ENCODE measurements around the gene C1GALT1.
"Not testable (repeated sequence)": the region's sequence is repeated elsewhere in the genome, so short reads cannot be mapped to it uniquely, and the experiment has no call there.

Gene C1GALT1

GRCh38 chr7:7169296-7169695 lies 13.0 kb upstream of the C1GALT1 start:
- no peak for DNase-seq (ENCODE audit: low spot score)

GRCh38 chr7:7173956-7174632 lies 8.2 kb upstream of the C1GALT1 start:
- no peak for DNase-seq (ENCODE audit: low spot score)

DNA sequence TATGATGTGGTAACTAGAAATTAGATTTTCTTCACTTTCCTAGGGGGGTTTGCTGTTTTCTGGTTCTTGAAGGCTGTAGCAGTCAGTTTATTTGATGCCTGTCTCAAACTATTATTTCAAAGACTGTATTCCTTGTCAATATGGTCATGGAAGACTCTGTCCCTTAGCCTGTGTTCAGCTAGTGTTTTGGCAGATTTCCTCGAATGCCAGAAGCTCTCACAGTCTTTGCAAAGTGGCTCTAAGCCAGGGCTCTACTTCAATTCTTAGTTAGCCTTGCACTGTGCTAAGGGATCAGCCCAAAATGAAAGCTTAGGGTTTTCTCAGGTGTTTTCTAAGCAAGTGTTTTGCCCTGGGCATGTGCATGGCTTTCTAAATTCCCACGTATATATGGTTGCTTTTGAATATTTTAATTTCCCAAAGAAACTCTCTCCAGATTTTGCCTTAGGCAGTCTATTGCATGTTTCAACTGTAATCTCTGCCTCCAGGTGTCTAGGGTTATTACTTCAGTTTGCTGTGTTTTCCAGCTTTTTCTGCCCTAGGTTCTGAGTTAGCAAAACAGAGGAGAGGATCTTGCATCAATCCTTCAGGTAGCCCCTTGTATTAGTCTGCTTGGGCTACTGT lies 7.2 kb upstream of the C1GALT1 start:
- DNase-seq (ENCODE audit: low spot score): no peak

GRCh38 chr7:7176406-7177043 lies 5.8 kb upstream of the C1GALT1 start:
- peak; percentile 72 for DNase-seq (ENCODE audit: low spot score)

GRCh38 chr7:7177044-7177517 lies 5.3 kb upstream of the C1GALT1 start:
- DNase-seq (ENCODE audit: low spot score): peak; percentile 76

- DNase-seq (ENCODE audit: low spot score): no peak
Observed at GRCh38 chr7:7178081-7178480, 4.3 kb upstream of the C1GALT1 start.

GRCh38 chr7:7178906-7179305 lies 3.4 kb upstream of the C1GALT1 start:
- DNase-seq (ENCODE audit: low spot score): no peak

DNA sequence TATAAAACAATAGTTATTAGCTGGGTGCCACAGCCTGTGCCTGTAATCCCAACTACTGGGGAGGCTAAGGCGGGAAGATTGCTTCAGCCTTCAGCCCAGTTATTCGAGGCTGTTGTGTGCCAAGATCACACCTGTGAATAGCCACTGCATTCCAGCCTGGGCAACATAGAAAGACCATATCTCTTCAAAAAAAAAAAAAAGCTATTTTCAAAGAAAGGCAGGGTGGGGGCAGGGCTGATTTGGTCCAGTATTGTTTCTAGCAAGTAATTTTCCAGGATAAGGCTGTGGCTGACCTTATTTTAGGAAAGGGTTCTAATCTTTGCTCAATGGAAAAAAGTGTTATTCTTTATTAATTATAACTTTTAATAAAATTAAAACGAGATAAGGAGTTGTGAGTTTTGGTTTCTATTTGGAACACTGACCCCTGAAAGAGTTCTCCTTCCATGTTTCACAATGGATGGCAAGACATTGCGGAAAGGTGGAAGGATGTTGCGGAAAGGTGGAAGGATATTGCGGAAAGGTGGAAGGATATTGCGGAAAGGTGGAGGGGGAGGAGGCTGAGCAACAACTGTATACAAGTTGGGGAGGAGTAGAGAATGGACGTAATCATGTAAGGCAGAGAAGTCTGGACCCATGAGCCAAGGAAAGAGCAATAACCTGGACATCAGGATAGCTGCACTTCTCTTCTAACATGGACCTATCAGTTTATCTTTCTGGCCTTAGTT lies 1.5 kb upstream of the C1GALT1 start:
- no peak for DNase-seq (ENCODE audit: low spot score)

GRCh38 chr7:7181519-7182155 lies 707 bp upstream of the C1GALT1 start:
- peak; percentile 21 for DNase-seq (ENCODE audit: low spot score)

- DNase-seq (ENCODE audit: low spot score): peak; percentile 31
Observed at GRCh38 chr7:7183061-7183837, 905 bp downstream of the C1GALT1 start.

DNA sequence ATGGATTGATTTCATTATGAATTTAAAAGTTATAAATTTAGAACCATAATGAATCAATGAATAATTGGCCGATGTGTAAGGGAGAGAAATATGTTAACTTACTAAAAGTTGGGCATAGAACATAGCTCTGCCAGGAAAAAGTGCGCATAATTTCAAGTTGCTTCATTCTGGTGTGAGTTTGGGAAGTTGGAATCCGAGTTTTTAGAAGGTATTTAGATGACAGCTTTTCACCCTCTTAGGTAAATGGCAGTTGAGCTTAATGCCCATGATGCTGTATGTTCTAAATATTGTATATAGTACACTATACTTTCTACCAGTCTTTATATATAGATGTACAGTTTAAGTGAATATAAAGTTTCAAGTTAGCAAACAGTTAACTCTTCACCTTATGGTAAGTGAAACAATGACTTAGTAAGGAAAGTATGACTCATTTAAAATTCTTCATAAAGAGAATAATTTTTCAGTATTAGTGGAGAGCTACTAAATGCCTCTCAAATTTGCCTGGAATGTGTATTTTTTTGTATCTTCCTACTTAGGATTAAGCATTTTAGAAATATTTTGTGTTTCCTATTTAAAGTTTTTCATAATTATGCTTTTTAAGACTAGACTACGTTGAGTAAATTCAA lies 1.6 kb downstream of the C1GALT1 start:
- peak; percentile 17 for DNase-seq (ENCODE audit: low spot score)

DNA sequence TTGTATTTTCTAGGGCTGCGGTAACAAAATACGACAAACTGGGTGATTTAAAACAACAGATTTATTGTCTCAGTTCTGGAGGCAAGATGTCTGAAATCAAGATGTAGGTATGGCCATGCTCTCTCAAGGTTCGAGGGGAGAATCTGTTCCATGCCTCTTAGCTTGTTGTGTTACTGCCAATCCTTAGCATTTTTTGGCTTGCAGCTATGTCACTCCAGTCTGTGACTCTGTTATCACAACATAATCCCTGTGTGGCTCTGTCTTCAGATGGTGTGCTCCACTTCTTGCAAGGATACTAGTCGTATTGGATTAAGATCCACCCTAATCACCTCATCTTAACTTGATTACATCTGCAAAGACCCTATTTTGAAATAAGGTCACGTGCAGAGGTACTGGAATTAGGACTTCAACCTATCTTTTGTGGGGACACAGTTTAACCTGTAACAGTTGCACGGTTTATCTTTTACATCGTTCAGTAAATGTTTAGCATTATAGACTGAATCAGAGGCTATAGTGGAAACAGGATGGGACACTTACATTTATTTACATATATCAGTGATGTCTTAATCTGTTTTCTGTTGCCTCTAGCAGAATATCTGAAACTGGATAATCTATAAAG lies 3.1 kb downstream of the C1GALT1 start:
- no peak for DNase-seq (ENCODE audit: low spot score)

- no peak for DNase-seq (ENCODE audit: low spot score)
Observed at GRCh38 chr7:7188091-7188490, 5.7 kb downstream of the C1GALT1 start.

DNA sequence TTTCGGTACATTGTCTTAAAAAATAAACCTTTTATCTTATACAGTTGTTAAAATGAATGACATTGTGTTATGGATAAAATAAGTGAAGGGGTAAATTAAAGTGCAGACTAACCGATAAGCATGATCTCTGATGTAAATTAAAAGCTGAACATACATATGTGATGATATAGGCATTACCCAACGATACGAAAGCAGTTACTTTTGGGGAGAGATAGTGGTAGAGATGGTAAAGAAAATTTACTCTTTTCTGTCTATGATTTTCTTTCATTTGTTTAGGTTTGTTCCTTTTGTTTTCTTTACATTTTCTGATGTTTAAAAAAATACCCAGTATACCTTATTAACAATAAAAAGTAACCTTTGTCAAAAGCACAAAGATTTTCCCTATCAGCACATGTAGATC lies 6.4 kb downstream of the C1GALT1 start:
- DNase-seq (ENCODE audit: low spot score): no peak

DNA sequence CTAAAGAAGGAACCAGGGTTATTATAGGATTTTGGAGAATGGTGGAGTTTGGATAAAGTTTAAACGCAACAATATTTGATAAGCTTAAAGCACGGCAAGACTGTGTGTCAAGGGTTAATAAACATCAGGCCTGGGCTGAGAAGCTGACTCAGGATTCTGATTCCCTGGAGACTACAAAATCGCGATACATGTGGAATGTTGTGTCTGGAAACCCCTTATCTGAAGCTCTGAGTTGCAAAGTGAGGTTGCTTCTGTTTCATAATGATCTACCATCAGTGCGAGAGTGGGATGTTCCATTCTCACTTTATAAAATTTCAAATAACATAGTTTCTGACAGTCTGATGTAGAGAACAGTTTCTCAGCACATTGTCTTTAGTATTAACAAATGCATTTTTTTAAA lies 7.8 kb downstream of the C1GALT1 start:
- no peak for DNase-seq (ENCODE audit: low spot score)

GRCh38 chr7:7191137-7191536 lies 8.8 kb downstream of the C1GALT1 start:
- no peak for DNase-seq (ENCODE audit: low spot score)

- not testable (repeated sequence) for DNase-seq (ENCODE audit: low spot score)
Observed at GRCh38 chr7:7192798-7193788, 10.7 kb downstream of the C1GALT1 start.

GRCh38 chr7:7199592-7199991 lies 17.2 kb downstream of the C1GALT1 start:
- DNase-seq (ENCODE audit: low spot score): not testable (repeated sequence)

- DNase-seq (ENCODE audit: low spot score): not testable (repeated sequence)
Observed at GRCh38 chr7:7200255-7200654, 17.9 kb downstream of the C1GALT1 start.
